Measurements from ENCODE around the gene SLC38A1.

GRCh38 chr12:46244997-46245396 is 23.8 kb downstream of the SLC38A1 start:
- no peak for TF ChIP-seq CTCF (conservative IDR thresholded peaks at IDR 0.05; ENCODE audit: low read depth in 2 of 2)
- TF ChIP-seq POLR2AphosphoS5 (IDR thresholded peaks at IDR 0.05; ENCODE audit: low read depth): no peak
- TF ChIP-seq EZH2phosphoT487 (IDR thresholded peaks at IDR 0.05; ENCODE audit: unreplicated experiment): no peak
- no peak for TF ChIP-seq EZH2 (IDR thresholded peaks at IDR 0.05; ENCODE audit: low read depth, unreplicated experiment)
- no peak for TF ChIP-seq REST (IDR thresholded peaks at IDR 0.05; ENCODE audit: unreplicated experiment)
- no peak for TF ChIP-seq JUNB (IDR thresholded peaks at IDR 0.05; ENCODE audit: unreplicated experiment)
- no peak for TF ChIP-seq ZNF114 (CRISPR knock-in tag; IDR thresholded peaks at IDR 0.05)
- TF ChIP-seq ETS1 (IDR thresholded peaks at IDR 0.05): no peak
- TF ChIP-seq CREB1 (CRISPR knock-in tag; IDR thresholded peaks at IDR 0.05; ENCODE audit: low read depth): no peak
- no peak for TF ChIP-seq NANOG (IDR thresholded peaks at IDR 0.05; ENCODE audit: borderline replicate concordance)
- TF ChIP-seq ZNF331 (CRISPR knock-in tag; IDR thresholded peaks at IDR 0.05; ENCODE audit: low read depth): no peak

Measured in GM23338 (cell line).